Memory B cell (primary cell): Measurements from ENCODE around the gene VAMP2.
"Not testable (repeated sequence)": the region's sequence is repeated elsewhere in the genome, so short reads cannot be mapped to it uniquely, and the experiment has no call there.

Source experiments
- ATAC-seq: fragments of 150-1000 bp; cut with Tn5 transposase; 2 replicates; pipeline ENCODE4 v1.10.0; 2021; ENCODE audit warnings: low read depth, mild to moderate bottlenecking, moderate library complexity
- DNase-seq, 2 donors: peaks; one replicate each; pipeline ENCODE4 v3.0.0; 2022; ENCODE audit warnings: low spot score in 2 of 2
- H3K27ac Mint-ChIP-seq: one replicate; pipeline ENCODE4 v1.8.0; 2022; ENCODE audit warnings: mild to moderate bottlenecking, moderate library complexity, mixed read lengths
- H3K27me3 Mint-ChIP-seq: one replicate; pipeline ENCODE4 v1.8.0; 2022; ENCODE audit warnings: mixed read lengths
- H3K36me3 Mint-ChIP-seq: one replicate; pipeline ENCODE4 v1.8.0; 2022; ENCODE audit warnings: mild to moderate bottlenecking, mixed read lengths
- H3K4me1 Mint-ChIP-seq: one replicate; pipeline ENCODE4 v1.8.0; 2022; ENCODE audit warnings: mixed read lengths
- H3K4me3 Mint-ChIP-seq: one replicate; pipeline ENCODE4 v1.8.0; 2022; ENCODE audit warnings: mild to moderate bottlenecking, moderate library complexity, mixed read lengths
- H3K9me3 Mint-ChIP-seq: one replicate; pipeline ENCODE4 v1.8.0; 2022; ENCODE audit warnings: mixed read lengths

Gene VAMP2

DNA sequence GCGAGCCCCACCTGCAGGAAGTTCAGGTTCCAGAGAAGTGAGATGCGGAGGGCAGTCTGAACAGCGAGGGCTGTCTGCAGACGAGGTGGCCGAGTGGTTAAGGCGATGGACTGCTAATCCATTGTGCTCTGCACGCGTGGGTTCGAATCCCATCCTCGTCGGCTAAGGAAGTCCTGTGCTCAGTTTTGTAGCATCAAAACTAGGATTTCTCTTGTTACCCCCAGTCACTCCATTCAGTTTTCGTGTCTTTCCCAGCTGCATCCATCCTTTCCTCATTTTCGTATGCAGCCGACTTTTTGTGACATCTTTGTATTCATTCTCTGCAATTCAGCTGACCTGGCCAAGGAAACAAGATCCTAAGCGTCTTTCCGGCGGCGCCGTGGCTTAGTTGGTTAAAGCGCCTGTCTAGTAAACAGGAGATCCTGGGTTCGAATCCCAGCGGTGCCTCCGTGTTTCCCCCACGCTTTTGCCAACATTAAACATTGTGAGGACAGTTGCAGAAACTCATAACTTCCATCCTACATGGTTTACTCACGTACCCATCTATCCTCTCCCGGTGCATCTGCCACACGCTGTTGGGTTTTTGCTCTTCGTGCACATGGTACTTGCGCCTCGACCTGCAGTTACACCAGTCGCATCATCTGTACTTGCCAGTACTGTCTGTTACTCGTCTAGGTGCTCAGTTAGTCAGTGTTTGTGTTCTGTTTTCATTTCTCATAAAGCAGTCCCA lies 24.2 kb upstream of the VAMP2 start:
- Mint-ChIP-seq H3K27ac (no peak overlapping the region), H3K4me3 (no peak overlapping the region), H3K36me3 (no peaks in the 10 kb centered on the region), H3K27me3 (no peaks in the 10 kb centered on the region), H3K9me3 (no peaks in the 10 kb centered on the region), H3K4me1 (peaks cover 4% of the 10 kb centered on the region)
- ATAC-seq (peak; percentile 38), DNase-seq (peak; percentile 80 to 82)

GRCh38 chr17:8186446-8186786 lies 23.7 kb upstream of the VAMP2 start:
- Mint-ChIP-seq H3K9me3 (no peaks in the 10 kb centered on the region), H3K4me3 (no peak overlapping the region), H3K27me3 (no peaks in the 10 kb centered on the region), H3K36me3 (no peaks in the 10 kb centered on the region), H3K4me1 (peaks cover 4% of the 10 kb centered on the region), H3K27ac (no peak overlapping the region)
- no peak for ATAC-seq
- peak in 1 of 2 donors; percentile 88 for DNase-seq

DNA sequence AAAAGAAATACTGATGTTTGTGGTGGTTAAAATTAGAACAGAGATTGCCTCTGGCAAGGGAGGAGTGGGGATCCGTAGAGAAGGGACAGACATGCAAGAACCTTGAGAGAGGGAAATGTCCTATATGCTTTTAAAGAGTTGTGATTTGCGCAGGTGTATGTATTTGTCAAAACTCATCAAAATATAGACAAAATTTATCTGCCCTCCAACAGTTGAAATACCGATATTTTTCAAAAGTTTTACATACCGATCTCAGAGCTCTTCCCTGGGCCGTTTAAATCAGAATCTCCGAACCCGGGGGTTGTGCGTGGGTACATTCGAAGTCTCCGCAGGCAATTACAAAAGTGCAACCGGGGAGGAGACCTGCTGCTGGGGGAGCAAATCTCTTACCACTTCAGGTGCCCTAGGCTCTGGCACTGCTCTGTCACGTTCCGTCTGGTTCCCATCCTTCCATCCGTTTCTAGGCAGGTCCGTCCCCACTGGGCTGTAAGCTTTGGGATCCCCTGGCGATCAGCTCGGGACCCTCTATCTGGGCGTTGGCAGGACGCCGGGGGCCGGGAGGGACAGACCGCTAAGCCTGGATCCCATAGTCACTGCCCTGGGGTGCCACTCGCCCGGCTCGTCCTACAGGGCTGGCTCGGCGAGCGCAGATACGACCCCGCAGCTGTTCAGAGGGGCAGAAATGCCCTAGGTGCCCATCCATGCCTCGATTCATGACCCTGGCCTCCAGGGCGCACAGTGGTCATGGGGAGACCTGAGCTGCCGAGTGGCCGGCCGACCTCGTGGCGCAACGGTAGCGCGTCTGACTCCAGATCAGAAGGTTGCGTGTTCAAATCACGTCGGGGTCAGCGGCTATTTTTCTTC lies 23.1 kb upstream of the VAMP2 start:
- no peaks in the 10 kb centered on the region for H3K27me3 Mint-ChIP-seq
- peaks cover 7% of the 10 kb centered on the region for H3K4me1 Mint-ChIP-seq
- ATAC-seq = peak; percentile 13
- no peaks in the 10 kb centered on the region for H3K9me3 Mint-ChIP-seq
- no peak overlapping the region for H3K4me3 Mint-ChIP-seq
- H3K36me3 Mint-ChIP-seq = no peaks in the 10 kb centered on the region
- peak; percentile 94 to 99 for DNase-seq
- no peak overlapping the region for H3K27ac Mint-ChIP-seq

DNA sequence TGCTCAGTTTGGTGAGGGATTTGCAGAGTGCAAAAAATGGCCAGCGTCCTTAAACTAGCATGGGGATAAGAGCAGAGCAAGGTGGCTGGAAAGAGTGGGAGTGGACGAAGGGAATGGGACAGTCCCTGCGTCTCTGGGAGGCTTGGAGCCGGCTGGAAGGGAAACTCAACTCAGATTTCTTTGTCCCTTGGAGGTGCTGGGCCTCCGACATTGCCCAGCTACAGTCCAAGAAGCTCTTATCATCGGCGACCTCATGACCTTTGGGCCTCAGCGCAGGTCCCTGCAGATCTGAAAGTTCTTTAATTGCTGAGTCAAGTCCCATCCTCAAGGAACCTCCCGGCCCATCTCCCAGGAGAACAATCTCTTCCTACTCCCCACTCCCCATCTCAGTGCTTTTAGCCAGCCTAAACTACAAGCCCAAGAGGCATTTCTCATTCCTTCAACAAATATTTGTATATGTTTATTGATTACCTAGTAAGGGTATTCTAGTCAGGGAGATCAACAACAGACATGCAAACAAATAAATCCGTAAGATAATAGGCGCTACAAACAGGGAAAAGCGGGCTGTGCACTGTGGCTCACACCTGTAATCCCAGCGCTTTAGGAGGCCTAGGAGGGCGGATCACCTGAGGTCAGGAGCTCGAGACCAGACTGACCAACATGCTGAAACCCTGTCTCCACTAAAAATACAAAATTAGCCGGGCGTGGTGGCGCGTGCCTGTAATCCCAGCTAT lies 14.4 kb upstream of the VAMP2 start:
- DNase-seq (no peak), ATAC-seq (no peak)
- Mint-ChIP-seq H3K27ac (peak overlapping the region; percentile 80), H3K27me3 (no peaks in the 10 kb centered on the region), H3K4me3 (peak overlapping the region; percentile 92), H3K9me3 (no peaks in the 10 kb centered on the region), H3K36me3 (no peaks in the 10 kb centered on the region), H3K4me1 (peaks cover 37% of the 10 kb centered on the region)

DNA sequence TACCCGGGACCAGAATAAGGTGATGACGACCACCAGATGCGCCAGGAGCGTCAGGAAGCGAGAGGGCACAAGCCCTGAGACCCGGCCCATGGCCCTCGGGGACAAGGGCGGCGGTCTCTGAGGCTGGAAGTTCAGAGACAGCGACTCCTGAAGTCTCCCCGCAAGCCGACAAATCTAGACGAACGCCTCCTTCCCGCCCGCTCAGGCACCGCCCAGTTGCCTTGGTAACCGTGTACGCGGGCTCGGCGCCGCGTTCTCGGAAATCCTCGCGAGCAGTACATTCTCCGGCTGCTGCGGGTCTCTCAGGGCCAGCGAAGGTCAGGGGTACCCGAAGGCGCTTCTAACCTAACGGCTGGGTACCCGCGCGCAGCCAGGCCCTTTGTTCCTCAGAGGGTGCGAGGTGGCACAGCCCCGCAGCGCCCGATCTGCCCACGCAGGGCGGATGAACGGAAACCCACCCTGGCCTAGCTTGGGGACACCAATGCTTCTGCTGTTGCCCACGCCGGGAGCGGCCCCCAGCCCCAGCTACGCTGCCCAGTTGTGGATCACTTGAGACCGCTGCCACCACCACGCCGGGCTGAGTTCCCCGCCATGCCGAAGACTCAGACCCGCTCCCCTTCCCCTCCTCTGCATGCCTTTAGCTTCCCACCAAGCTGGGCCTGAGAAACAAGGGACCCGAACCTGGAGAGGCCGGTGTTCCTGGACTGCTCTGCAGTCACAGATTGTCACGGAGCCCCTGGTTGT lies 13.6 kb upstream of the VAMP2 start, which contains the start of gene TMEM107:
TMEM107 (minus strand) TSS at position 184 of the 744 bp plus-strand sequence; CDS start at position 90, 94 bp downstream.
- peak; percentile 48 for ATAC-seq
- Mint-ChIP-seq H3K4me3 (peak within 1 kb of the TSS; percentile 92), H3K4me1 (peaks cover 37% of the 10 kb centered on the region), H3K27me3 (no peaks in the 10 kb centered on the region), H3K36me3 (no peaks in the 10 kb centered on the region), H3K27ac (peak within 1 kb of the TSS; percentile 80), H3K9me3 (no peaks in the 10 kb centered on the region)
- peak; percentile 79 to 81 for DNase-seq

GRCh38 chr17:8175795-8176196 lies 13.0 kb upstream of the VAMP2 start:
- ATAC-seq (no peak), DNase-seq (no peak)
- peaks cover 34% of the 10 kb centered on the region for H3K4me1 Mint-ChIP-seq
- H3K36me3 Mint-ChIP-seq = no peaks in the 10 kb centered on the region
- H3K27ac Mint-ChIP-seq = peak overlapping the region; percentile 80
- no peaks in the 10 kb centered on the region for H3K27me3 Mint-ChIP-seq
- peak overlapping the region; percentile 92 for H3K4me3 Mint-ChIP-seq
- no peaks in the 10 kb centered on the region for H3K9me3 Mint-ChIP-seq

DNA sequence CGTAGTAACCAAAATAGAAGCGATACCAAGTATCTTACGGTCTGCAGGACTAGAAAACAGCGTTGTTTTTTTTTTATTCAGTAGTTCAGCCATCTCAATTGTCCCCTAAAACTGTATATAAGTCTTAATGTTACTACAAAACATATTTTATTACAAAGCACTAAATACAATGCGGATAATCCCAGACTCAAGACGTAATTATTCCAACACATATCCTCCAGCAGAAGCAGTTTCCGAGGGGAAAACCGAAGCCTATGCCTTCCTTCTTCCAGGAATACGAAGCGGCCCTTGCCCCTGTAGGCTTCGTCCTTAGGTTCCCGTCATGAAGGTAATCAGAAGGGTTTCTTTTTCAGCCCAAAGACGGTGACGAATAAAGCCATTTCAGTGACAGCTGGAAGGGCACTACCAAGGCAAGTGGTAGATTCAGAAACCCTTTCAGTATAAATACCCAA lies 11.1 kb upstream of the VAMP2 start:
- Mint-ChIP-seq H3K27ac (peak overlapping the region; percentile 100), H3K36me3 (no peaks in the 10 kb centered on the region), H3K4me3 (peak overlapping the region; percentile 92), H3K27me3 (no peaks in the 10 kb centered on the region), H3K9me3 (no peaks in the 10 kb centered on the region), H3K4me1 (peaks cover 33% of the 10 kb centered on the region)
- ATAC-seq (no peak), DNase-seq (no peak)

DNA sequence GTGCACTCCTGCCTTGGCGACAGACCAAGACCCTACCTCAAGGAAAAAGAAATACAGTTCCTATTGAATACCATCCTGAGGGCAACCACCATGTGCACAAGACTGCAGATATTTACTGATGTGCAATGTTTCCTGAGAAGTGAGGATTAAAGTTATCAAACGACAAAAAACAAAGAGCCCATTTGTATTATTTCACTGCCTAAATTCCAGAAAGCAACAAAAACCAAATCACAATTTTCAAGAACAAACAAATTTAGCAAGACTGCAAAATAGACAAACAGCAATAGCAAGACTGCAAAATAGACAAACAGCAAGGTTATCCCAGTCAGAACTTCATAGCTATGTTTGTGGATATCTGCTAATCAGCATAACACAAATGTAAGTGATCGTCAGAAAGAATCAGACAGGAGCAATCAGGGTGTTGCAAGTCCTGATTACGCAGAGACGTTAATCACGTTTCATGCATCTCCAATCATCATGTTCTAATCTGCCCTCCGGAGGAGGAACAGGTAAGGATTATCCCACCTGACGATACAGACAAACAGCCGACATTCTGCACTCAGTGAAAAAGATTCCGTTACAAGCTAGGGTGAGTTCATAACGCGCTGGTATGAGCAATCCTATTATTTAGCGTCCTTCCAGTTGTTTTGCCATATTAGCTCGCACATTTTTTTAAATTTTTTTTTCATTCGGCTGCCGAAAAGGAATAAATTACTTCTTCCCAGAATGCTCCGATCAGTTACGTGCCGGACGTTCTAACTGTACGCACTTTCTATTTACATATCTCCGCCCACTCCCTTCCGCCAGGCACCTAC lies 10.5 kb upstream of the VAMP2 start:
- Mint-ChIP-seq H3K9me3 (no peaks in the 10 kb centered on the region), H3K36me3 (no peaks in the 10 kb centered on the region), H3K4me3 (peak overlapping the region; percentile 92), H3K27me3 (no peaks in the 10 kb centered on the region), H3K27ac (peak overlapping the region; percentile 100), H3K4me1 (peaks cover 33% of the 10 kb centered on the region)
- ATAC-seq = peak; percentile 82
- DNase-seq = peak; percentile 77 to 89

DNA sequence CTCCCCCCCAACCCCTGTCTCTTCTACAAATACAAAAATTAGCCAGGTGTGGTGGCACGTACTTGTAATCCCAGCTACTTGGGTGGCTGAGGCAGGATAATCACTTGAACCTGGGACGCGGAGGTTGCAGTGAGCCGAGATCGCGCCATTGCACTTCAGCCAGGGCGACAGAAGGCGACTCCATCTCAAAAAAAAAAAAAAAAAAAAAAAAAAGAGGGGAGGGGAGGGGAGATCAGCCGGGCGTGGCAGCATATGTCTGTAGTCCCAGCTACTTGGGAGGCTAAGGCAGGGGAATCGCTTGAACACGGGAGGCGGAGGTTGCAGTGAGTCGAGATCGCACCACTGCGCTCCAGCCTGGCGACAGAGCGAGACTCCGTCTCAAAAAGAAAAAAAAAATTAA lies 7.4 kb upstream of the VAMP2 start:
- not testable (repeated sequence) for H3K36me3 Mint-ChIP-seq, H3K27ac Mint-ChIP-seq

GRCh38 chr17:8167526-8167925 lies 4.8 kb upstream of the VAMP2 start:
- Mint-ChIP-seq H3K36me3 (no peaks in the 10 kb centered on the region), H3K4me1 (peaks cover 12% of the 10 kb centered on the region), H3K27me3 (no peaks in the 10 kb centered on the region), H3K27ac (no peak overlapping the region), H3K4me3 (no peak overlapping the region), H3K9me3 (no peaks in the 10 kb centered on the region)
- ATAC-seq (no peak), DNase-seq (no peak)

More for the DNA sequence above, 7.4 kb upstream of the VAMP2 start:
- not testable (repeated sequence) for ATAC-seq, DNase-seq, H3K9me3 Mint-ChIP-seq, H3K4me3 Mint-ChIP-seq, H3K27me3 Mint-ChIP-seq
- peaks cover 21% of the 10 kb centered on the region for H3K4me1 Mint-ChIP-seq

GRCh38 chr17:8166731-8167130 lies 4.0 kb upstream of the VAMP2 start:
- Mint-ChIP-seq H3K9me3 (no peaks in the 10 kb centered on the region), H3K4me3 (no peak overlapping the region), H3K36me3 (no peaks in the 10 kb centered on the region), H3K27me3 (no peaks in the 10 kb centered on the region), H3K27ac (no peak overlapping the region), H3K4me1 (peaks cover 12% of the 10 kb centered on the region)
- DNase-seq (no peak), ATAC-seq (no peak)

DNA sequence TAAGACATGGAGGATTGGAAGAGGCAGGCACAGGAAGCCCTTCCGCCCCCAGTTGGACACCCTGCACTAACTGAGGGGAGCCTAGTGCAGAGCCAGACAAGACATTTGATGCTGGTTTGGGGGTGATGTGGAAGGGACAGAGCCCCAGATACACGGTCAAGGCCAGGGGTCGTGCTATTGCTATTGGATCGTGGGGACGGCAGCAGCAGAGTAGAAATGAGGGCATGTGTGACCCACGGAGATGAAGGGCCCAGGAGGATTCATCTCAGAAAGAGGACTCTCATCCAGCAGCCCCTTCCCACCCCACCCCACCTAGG lies 2.0 kb upstream of the VAMP2 start:
- ATAC-seq = no peak
- DNase-seq = no peak
- Mint-ChIP-seq H3K36me3 (peaks cover 10% of the 10 kb centered on the region), H3K9me3 (no peaks in the 10 kb centered on the region), H3K4me1 (peaks cover 31% of the 10 kb centered on the region), H3K27me3 (no peaks in the 10 kb centered on the region), H3K27ac (no peak overlapping the region), H3K4me3 (no peak overlapping the region)
